ENCODE measurements around the gene CLSTN2.

DNA sequence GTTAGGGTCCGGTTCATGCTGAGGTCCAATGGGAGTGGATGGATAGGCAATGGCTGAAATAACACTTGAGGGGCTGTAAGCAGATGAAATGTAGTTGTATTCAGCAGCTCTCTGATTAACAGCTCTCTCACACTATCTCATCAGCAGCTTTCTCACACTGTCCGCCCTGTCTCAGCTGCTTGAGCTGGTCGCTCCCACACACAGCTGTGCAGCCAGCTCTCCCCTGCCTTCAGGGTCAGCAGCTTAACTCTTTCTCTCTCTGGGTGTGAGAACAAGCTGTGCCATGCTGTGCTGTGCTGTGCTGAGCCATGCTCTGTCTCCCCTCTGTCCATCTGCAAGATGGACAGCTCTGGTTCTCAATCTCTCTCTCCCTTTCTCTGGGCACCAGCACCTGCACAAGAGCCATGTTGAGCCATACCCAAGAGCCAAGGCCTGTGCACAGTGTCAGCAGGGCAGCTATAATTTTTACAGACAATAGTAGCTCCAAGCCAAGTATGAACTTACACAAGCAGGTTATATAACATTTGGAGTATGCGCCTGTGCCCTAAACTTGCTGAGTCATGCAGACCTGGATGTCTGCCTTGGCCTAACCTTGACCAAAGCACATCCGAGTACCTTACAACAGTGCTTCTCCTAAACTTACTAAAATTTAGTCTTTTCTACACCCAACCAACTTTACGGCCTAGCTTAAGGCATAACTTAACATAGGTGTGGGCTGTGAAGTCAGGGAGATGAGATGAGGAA lies 451.5 kb downstream of the CLSTN2 start:
- TF ChIP-seq, protein P1, sequence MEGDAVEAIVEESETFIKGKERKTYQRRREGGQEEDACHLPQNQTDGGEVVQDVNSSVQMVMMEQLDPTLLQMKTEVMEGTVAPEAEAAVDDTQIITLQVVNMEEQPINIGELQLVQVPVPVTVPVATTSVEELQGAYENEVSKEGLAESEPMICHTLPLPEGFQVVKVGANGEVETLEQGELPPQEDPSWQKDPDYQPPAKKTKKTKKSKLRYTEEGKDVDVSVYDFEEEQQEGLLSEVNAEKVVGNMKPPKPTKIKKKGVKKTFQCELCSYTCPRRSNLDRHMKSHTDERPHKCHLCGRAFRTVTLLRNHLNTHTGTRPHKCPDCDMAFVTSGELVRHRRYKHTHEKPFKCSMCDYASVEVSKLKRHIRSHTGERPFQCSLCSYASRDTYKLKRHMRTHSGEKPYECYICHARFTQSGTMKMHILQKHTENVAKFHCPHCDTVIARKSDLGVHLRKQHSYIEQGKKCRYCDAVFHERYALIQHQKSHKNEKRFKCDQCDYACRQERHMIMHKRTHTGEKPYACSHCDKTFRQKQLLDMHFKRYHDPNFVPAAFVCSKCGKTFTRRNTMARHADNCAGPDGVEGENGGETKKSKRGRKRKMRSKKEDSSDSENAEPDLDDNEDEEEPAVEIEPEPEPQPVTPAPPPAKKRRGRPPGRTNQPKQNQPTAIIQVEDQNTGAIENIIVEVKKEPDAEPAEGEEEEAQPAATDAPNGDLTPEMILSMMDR (IDR thresholded peaks at IDR 0.05), result no peak
- TF ChIP-seq POLR2A (IDR thresholded peaks at IDR 0.05) (no peak), POLR2AphosphoS5 (IDR thresholded peaks at IDR 0.05; ENCODE audit: insufficient read depth in 1 of 2, low read depth in 1 of 2) (no peak)

Measured in vagina (tissue), 2 donors.